GM19043 (cell line): ENCODE measurements around the gene IL1RAP.
"Not testable (repeated sequence)": the region's sequence is repeated elsewhere in the genome, so short reads cannot be mapped to it uniquely, and the experiment has no call there.

Experiments used
- ATAC-seq: cut with Tn5 transposase; IDR thresholded peaks from one replicate; pipeline ENCODE4 v1.9.1; 2021; ENCODE audit warnings: low read depth; ENCODE audit not compliant: unreplicated experiment

IL1RAP gene

DNA sequence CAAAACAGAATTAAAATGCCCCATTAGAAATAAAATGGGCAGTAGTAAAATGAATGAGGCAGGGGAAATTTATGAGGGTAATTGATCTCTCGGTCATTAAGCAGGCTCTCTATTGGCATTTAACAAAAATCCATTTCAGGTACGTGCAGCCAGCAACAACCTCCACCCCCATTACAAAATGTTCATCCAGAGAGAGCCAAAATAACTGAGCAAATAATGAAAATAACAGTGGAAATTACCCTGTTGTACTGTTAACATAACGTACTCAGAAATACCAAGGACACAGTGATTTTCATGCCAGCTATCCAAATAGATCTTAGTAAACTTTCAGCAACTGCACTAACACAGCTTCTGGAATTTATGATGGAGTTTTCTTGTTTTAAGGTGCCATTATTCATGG is 127.7 kb downstream of the IL1RAP start:
- no peak for ATAC-seq

DNA sequence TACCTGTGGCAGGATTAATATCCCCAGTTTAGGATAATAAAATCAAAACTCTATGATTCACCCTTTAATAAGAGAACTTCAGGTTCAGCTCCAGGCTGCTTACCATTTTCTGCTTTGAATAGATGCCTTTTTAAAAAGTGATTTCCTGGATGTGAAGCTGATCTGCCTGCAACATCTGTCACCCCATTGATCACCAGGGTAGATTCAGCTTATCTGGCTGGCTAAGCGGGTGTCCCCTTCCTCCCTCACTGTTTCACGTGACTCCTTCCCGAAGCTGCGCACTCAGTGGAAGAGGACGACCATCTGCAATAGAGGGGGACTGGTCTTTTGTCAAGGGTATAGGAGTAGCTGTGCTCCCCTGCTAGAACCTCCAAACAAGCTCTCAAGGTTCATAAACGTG is 128.1 kb downstream of the IL1RAP start:
- ATAC-seq, result no peak

DNA sequence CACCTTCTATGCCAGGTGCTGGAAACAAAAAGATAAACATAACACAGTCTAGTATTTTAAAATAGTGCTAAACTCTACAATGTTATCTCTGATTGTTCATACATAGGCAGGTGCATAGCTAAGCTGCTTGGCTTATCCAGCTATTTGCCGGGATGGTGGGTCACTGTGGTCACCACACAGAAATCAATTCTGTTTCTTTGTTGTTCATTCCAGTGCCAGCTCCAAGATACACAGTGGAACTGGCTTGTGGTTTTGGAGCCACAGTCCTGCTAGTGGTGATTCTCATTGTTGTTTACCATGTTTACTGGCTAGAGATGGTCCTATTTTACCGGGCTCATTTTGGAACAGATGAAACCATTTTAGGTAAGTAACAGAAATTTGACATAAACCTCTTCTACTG is 130.2 kb downstream of the IL1RAP start:
- no peak for ATAC-seq

DNA sequence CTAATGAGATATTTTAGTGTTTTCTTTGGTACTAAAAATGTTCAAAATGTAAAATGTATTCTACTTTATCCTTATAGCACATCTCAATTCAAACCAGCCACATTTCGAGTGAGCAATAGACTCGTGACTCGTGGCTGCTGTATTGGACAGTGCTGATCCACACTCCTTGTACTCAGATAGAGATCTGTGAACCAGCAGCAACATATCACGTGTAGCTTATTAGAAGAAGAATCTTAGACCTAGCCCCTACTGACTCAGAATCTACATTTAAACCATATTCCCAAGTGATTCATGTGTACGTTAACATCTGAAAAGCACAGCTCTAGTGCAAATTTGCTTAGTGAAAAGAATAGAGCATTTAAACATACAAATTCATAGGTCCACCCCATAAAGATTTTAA is 130.9 kb downstream of the IL1RAP start:
- no peak for ATAC-seq

DNA sequence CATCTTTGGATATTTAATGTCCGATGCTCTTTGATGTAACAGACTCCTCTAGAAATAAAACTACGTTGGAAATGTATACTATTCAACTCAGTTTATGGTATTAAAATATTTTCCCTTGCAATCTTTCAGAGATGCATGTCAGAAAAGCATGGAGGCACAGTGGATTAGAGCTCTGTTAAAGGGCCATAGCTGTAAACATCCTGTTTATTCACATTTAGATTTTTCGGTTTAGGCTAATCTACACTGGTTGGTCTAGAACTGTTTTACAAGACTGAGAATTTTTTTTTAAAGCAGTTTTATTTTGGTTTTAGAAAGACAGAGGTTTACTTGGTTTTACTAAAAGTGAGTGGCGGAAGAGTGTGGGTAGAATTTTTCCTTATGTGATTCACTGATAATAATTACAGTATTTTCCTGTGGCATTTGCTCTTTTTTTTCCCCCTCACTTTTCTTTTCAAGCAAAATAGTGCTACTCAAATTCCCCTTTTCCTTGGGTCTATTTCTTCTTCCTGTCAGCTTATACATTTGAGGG is 132.1 kb downstream of the IL1RAP start:
- no peak for ATAC-seq

DNA sequence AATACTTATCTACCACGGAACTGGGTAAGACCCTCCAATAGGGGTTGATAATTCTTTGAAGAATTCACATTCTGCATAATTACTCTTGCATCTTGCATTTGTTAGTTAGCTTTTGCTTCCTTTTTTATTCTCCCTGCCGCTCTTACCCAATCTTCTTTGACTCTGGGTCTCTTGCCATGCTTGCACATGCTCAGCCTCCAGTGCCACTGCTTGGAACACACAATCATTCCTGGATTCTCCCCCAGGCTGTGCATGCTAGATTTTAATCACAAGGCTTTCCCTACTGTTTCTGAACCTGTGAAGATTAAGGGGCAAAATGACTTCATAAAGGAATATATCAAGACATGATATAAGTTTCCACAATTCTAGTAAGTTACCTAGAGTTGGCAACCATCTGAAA is 133.1 kb downstream of the IL1RAP start:
- no peak for ATAC-seq

DNA sequence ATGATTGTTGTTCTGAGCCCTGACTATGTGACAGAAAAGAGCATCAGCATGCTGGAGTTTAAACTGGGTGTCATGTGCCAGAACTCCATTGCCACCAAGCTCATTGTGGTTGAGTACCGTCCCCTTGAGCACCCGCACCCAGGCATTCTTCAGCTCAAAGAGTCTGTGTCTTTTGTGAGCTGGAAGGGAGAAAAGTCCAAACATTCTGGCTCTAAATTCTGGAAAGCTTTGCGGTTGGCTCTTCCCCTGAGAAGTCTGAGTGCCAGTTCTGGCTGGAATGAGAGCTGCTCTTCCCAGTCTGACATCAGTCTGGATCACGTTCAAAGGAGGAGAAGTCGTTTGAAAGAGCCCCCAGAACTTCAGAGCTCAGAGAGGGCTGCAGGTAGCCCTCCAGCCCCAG is 142.0 kb downstream of the IL1RAP start:
- no peak for ATAC-seq

DNA sequence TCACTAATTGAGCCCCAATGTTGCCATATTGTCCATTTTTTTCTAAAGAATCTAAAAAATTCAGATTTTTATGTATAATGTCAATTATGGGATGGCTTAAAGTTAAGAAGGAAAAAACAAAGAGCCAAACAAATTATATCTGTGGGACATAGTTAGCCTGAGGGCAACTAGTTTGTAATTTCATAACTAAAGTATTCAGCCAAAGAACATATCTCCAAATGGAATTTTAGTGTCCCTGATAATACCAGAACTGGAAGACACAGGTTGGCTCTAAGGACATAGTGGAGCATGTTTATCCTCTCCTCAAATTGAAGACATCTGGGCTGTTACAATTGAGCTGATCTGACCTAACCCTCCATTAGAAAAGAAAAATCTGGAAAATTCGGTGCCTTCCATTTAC is 144.2 kb downstream of the IL1RAP start:
- ATAC-seq, result no peak

DNA sequence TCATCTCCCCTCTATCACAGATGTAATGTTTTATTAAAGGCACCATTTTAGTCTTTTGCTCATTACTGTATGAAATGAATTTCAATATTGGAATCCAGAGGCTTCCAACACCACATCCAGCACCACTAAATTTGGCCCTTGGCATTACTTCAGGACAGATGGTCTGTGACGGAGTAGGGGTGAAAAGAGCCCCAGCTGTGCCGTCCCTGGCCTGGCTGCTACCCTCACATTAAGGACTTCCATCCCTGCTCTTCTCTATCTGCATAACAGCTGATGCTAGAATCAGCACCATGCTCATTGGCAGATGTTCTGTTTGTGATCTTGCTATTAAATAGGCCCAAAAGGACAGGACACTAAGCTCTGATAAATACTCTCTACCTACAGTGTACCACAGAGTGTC is 152.9 kb downstream of the IL1RAP start:
- no peak for ATAC-seq

DNA sequence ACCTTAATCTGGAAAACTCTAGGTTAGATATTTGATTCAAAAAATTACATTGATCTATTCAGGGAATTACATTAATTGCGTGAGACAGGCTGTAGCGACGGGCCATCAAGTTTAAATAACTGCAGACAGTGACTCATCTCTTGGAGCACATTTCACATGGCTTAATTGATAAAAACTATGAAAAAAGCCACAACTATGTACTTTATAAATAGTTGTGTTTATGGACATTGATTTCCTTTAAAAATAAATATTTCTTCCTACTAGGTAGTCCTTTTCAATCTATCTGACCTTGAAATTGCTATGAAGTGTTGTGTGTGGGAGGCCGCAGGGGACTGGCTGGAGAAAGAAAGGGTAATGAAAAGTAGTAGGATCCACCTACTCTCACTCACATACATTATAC is 157.8 kb downstream of the IL1RAP start:
- ATAC-seq, result no peak

DNA sequence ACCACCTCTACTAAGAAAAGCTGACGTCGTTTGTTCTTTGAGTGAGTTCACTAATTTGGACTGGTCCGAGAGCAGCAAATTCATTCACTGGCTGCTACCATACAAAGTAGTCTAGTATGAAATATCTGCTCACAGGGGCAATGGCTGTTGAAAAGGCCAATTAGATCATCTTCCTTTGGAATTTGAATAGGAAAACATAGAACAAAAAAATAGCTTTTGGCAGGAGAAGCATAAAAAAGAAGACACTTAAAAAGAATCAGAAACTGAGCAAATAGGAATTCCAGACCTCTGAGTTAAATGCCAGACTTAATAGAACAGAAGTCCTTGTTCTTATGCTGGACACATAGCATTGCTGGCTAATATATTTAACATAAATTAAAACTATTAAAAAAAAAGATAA is 159.3 kb downstream of the IL1RAP start:
- ATAC-seq, result no peak

DNA sequence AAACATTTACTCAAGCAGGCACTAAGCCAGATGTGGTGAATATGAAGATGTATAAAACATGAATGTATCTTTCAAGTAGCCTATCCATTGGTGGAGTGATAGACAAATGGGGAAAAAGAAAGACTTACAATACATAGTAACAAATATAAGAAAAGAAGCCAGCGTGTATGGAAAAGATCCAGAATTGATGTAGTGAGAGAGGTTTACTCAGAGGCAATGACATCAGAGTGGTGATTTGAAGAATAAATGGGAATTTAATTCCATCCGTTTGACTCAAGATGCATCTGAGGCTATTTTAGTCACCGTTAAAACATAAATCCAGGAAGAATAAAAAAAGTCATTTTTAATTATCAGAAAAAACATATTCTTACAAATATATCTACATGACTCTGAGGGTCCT is 162.6 kb downstream of the IL1RAP start:
- no peak for ATAC-seq

DNA sequence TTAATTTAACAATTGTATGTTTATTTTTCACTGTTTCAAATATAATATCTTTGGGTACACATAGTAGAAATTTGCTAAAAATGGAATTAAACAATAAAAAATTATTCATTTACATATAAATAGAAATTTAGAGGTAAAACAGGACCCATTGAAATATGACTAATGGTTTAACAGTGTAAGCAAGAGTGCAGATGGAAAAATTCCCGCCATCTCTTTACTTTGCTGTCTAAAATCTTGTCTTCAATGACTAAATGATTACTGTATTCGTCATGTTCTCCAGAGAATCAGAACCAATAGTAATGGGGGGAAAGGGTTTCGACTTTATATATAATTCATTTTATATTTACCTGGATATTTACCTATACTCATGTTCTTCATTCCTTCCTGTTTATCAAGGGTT is 163.1 kb downstream of the IL1RAP start:
- no peak for ATAC-seq

DNA sequence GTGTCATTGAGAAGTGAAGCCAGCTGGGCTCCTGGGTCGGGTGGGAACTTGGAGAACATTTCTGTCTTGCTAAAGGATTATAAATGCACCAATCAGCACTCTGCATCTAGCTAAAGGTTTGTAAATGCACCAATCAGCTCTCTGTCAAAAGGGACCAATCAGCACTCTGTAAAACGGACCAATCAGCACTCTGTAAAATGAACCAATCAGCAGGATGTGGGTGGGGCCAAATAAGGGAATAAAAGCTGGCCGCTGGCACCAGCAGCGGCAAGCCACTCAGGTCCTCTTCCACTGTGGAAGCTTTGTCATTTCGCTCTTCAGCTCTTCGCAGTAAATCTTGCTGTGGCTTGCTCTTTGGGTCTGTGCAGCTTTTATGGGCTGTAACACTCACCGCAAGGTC is 164.0 kb downstream of the IL1RAP start:
- not testable (repeated sequence) for ATAC-seq

DNA sequence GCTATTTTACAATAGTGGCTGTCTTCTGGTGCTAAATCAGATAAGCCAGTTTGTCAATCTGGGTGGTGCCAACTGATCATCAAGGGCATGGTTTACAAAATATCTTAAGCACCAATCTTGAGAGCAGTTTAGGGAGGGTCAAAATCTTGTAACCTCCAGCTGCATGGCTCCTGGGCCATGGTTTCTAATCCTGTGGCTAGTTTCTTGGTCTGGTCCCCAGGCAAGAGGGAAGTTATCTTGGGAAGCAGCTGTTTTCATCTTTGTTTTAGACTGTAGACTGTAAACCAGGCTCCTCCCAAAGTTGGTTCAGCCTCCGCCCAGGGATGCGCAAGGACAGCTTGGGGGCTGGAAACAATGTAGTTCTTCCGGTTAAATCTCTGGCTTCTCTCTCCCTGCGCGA is 166.8 kb downstream of the IL1RAP start:
- no peak for ATAC-seq

DNA sequence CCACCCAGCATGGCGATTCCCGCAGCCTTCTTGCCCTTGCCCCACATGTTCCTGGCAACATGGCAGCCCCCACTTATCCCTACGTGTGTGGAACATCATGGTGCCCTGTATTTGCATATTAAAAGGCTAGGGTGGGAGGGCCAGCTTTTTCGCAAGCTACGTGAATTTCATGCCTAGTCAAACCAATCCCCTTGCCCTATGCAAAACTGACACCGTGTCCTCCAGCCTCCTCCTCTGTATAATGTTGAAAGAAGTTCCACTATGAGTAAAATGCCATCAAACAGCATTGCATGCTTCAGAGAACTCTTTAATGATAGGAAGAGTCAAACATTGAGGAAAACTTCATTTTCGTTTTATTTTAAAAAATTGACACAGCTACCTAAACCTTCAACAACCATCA is 170.9 kb downstream of the IL1RAP start:
- no peak for ATAC-seq

DNA sequence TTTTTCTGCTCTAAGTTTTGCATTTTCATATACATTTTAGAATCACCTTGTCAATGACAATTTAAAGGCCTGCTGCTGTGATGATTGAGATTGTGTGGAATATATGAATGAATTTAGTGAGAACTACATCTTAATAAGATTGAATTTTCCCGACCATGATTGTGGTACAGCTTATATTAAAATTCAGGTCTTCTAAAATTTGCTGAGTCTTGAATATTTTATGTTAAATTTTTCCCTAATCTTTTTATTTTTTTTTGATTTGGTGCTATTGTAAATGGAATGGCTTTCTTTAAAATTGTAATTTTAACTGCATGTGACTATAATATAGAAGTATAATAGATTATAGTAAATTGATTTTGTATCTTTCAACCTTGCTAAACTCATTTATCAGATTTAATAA is 172.1 kb downstream of the IL1RAP start:
- no peak for ATAC-seq

DNA sequence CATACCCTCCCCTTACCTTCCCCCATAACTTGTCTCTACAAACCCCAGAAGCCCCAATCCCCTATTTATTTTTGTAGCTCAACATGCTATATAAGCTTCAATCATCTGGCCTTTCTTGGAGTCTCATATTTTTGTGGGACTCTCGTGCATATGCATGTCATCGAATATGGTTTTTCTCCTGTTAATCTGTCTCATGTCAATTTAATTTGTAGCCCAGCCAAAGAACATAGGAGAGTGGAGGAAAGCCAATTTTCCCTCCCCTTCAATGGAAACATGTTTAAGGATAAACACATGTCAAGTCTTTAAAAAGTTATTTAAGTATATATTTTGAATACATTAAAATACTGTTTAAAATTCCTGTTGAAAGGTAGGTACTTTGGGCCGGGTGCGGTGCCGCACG is 176.4 kb downstream of the IL1RAP start:
- no peak for ATAC-seq

DNA sequence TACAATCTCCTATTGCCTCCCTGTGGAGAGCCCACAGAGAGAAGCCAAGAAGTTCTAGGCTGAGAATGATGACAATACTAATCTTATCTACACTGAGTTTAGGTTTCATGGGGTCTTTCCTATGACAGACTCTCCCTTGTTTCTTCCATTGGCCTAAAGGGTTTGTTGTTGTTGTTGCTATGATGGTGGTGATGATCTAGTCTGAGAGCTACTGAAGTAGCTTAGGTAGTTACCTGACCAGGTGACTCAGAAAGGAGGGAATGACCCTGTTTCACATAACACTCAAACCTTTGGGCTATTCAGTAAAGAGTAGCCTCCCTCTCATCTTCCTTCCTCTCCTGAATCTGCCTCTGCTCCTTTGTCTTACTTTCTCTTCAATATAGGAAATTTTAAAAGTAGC is 178.4 kb downstream of the IL1RAP start:
- ATAC-seq, result no peak

DNA sequence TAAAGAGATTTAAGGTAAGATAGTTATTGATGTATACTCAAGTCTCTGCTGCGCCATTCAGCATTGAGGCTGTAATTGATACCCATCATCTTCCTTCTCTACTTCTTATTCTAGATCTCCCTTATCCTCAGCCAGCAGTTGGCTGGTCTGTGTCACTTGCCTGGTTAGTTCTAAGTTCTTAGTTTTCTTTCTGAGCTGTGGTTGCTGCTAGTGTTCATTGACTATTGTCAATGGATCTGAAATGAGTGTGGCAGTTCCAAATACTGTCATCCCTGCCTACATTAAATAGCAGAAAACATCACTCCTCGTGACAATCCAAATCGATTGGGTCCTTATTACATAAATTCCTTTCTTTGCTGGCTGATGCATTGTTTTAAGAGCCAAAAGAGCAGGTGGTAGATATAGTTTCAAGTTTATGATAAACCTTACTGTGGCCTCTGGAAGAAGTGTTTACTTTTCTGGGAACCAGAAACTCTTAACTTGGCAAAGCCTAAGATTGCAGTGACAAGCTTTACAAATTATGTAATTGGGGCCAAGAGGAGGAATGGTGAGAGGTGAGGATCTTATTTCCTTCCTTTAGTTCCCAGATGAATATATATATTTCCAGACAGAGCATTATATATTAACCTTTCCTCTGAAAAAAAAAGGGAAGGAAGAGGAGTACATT is 180.6 kb downstream of the IL1RAP start:
- ATAC-seq, result no peak

DNA sequence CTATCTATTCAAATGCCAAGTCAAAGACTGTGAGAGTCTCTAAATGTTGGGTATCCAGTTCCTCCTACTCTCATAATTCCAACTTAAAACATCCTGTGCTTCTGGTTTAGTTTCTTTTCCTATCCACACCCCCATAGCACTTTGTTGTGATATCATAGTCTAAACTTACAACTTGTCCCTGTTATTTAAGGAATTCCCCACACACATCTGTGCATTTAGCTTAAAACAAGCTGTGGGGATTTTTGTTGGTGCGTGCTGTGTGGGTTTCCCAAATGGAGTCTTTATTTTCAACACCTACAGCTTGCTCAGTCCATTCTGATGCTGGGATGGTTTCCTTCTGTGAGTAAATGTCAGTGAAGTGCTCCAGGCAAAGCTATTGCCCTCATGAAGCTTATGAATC is 181.3 kb downstream of the IL1RAP start:
- ATAC-seq, result no peak

DNA sequence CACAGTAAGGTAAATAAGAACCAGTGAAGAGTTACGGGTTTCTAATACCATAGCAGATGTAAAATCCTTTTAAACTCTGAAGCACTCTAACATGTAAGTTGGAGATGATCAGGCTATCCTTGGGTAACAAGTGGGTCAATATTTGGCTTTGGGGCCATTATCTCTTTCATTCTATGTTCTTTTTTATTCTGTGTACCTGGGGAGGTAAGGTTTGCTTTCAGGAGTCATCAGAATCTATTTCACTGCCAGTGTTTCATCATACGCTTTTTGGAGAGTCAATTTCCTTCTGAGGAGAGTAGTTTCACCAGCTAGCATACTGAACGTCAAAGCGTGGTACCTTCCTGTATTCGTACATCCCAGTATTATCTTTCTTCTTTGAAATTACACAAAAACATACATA is 182.1 kb downstream of the IL1RAP start:
- ATAC-seq, result no peak
